ENCODE data around the gene SCAMP3.

Gene SCAMP3

DNA sequence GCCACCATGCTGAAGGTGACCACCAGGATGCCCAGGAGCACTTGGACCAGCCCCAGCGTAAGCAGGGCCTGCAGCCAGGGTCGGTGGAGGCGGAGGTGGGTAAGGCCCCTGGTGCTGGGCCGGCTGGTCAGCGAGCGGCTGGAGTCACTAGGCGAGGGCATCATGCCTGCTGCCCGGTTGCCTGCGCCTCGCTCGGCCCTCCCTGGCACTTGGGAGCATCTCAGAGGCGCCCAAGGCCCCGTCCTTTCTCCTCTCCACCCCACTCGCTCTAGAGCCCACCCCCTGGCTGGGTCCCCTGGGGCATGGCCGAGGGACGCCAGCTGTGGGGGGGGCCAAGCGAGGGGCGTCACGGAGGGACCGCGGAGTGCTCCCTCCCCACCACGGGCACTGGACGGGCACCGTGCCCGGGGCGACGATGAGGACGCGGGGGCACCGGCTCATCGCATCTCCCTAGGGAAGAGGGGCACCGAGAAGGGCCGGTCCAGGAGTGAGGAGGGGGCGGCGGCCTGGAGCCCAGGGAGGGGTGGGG, 7.4 kb downstream of the SCAMP3 start:
- Mint-ChIP-seq H3K9me3 (no peaks in the 10 kb centered on the region), H3K4me3 (peak overlapping the region; percentile 84 to 94 (median 92)), H3K4me1 (peaks cover 36% of the 10 kb centered on the region), H3K27me3 (ENCODE audit: low read depth) (peaks cover 3% of the 10 kb centered on the region), H3K36me3 (ENCODE audit: low read depth) (peaks cover 19% of the 10 kb centered on the region), H3K27ac (peak overlapping the region; percentile 24 to 84 (median 65))
- TF ChIP-seq, protein P1, sequence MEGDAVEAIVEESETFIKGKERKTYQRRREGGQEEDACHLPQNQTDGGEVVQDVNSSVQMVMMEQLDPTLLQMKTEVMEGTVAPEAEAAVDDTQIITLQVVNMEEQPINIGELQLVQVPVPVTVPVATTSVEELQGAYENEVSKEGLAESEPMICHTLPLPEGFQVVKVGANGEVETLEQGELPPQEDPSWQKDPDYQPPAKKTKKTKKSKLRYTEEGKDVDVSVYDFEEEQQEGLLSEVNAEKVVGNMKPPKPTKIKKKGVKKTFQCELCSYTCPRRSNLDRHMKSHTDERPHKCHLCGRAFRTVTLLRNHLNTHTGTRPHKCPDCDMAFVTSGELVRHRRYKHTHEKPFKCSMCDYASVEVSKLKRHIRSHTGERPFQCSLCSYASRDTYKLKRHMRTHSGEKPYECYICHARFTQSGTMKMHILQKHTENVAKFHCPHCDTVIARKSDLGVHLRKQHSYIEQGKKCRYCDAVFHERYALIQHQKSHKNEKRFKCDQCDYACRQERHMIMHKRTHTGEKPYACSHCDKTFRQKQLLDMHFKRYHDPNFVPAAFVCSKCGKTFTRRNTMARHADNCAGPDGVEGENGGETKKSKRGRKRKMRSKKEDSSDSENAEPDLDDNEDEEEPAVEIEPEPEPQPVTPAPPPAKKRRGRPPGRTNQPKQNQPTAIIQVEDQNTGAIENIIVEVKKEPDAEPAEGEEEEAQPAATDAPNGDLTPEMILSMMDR (IDR thresholded peaks at IDR 0.05; ENCODE audit: unreplicated experiment in 3 of 3): no peak

DNA sequence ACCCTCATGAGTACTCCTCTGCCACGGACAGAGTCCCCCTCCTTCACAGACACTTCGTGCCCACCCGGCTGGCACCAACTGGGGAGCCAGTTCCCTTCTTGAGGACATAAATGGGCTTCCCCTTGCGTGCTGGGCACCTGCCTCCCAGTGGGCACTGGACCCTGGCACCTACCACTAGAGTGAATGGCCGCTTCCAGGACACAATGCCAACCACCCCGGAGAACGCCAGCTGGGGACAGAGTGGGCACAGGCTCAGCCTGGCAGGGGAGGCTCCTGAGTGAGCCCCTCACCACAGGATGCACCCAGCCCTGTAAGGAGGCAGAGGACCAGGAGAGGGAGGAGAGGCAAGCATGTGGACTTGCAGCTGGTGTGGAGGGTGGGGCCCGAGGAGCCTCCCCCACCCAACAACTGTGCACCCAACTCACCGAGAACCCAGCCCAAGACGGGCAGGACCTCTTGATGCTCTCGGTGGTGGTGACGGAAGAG, 7.9 kb downstream of the SCAMP3 start:
- H3K4me3 Mint-ChIP-seq: peak overlapping the region; percentile 84 to 92 (median 88)
- peaks cover 19% of the 10 kb centered on the region for H3K36me3 Mint-ChIP-seq (ENCODE audit: low read depth)
- peaks cover 36% of the 10 kb centered on the region for H3K4me1 Mint-ChIP-seq
- peak overlapping the region; percentile 24 to 84 (median 65) for H3K27ac Mint-ChIP-seq
- H3K27me3 Mint-ChIP-seq (ENCODE audit: low read depth): peaks cover 3% of the 10 kb centered on the region
- no peaks in the 10 kb centered on the region for H3K9me3 Mint-ChIP-seq
- TF ChIP-seq, protein P1 (IDR thresholded peaks at IDR 0.05; ENCODE audit: unreplicated experiment in 3 of 3): no peak

DNA sequence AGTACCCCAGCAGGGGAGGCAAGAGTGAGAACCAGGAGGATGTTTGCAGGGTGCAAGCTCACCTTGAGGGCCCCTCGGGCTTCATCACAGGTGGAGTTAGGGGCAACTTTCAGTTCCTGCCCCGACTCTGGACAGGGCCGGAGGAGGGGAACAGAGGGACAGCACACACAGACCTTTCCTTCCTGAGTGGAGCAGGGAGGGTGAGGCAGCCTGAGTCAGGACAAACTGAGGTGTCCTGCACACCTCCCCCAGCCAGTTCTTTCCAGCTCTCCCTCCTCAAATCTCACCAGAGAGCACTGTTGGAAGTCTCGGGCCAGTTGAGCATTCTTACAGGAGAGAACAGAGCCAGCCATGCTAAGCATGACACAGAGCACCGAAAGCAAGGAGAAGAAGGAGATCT, 8.4 kb downstream of the SCAMP3 start:
- Mint-ChIP-seq H3K36me3 (ENCODE audit: low read depth) (peaks cover 18% of the 10 kb centered on the region), H3K4me1 (peaks cover 36% of the 10 kb centered on the region), H3K27me3 (ENCODE audit: low read depth) (peaks cover 3% of the 10 kb centered on the region), H3K9me3 (no peaks in the 10 kb centered on the region), H3K27ac (peak overlapping the region; percentile 24 to 84 (median 65)), H3K4me3 (peak overlapping the region; percentile 84 to 92 (median 88))
- TF ChIP-seq, protein P1 (IDR thresholded peaks at IDR 0.05; ENCODE audit: unreplicated experiment in 3 of 3): no peak

DNA sequence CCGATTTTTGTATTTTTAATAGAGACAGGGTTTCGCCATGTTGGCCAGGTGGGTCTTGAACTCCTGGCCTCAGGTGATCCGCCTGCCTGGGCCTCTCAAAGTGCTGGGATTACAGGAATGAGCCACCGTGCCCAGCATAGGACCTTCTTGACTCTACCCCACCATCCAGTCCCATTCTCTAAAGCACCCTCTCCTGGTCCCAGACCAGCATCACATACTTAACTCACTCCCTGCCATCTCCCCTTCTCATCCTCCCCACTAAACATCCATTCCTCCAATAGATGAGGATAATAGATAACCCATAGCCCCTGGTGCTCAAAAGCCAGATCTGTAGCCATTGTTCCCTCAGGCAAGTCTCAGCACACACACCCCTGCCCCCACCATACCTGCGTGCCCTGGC, 9.0 kb downstream of the SCAMP3 start:
- Mint-ChIP-seq H3K4me3 (peak overlapping the region; percentile 84 to 92 (median 88)), H3K9me3 (no peaks in the 10 kb centered on the region), H3K27me3 (ENCODE audit: low read depth) (peaks cover 3% of the 10 kb centered on the region), H3K36me3 (ENCODE audit: low read depth) (peaks cover 13% of the 10 kb centered on the region), H3K27ac (peak overlapping the region; percentile 18 to 65 (median 64)), H3K4me1 (peaks cover 36% of the 10 kb centered on the region)
- TF ChIP-seq, protein P1 (IDR thresholded peaks at IDR 0.05; ENCODE audit: unreplicated experiment in 3 of 3): no peak

DNA sequence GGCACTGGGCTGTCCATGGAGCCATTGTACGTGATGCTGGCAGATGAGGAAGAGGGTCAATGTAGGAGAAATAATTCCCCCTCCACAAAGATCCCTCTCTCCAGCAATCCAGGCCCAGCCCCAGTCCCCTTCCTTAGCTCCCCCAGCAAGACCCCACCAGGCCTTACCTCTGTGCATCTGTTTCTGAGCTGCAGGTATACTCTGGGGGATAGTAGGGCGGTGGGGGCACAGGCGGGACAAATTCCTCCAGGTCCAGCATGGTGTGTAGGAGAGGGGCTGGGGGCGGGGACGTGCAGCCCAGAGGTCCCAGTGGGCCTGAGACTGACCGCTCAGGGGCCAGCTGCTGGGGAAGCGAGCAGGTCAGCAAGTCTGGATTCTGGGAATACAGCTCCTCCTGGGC, 10.6 kb downstream of the SCAMP3 start:
- TF ChIP-seq, protein P1 (IDR thresholded peaks at IDR 0.05; ENCODE audit: unreplicated experiment in 3 of 3): no peak
- Mint-ChIP-seq H3K27me3 (ENCODE audit: low read depth) (peaks cover 3% of the 10 kb centered on the region), H3K27ac (peak overlapping the region; percentile 60 to 87 (median 74)), H3K4me1 (peaks cover 32% of the 10 kb centered on the region), H3K9me3 (no peaks in the 10 kb centered on the region), H3K4me3 (peak overlapping the region in 2 of 3 experiments; percentile 53 to 75), H3K36me3 (ENCODE audit: low read depth) (peaks cover 9% of the 10 kb centered on the region)
